T47D (cell line): ENCODE data around the gene SSBP2.

Experiments used
- DNase-seq, 2 experiments: peaks; one replicate each; pipeline versions ENCODE4 v3.0.0 to v3.0.0-alpha.2; 2011 to 2012; ENCODE audit warnings: low read depth in 1 of 2, low spot score in 1 of 2
- JUND ChIP-seq: IDR thresholded peaks from 2 replicates; pipeline ENCODE4 v1.6.1; 2012; ENCODE audit warnings: low read depth
- in situ Hi-C: cut with HindIII; loops from 2 replicates; pipeline ENCODE4 v1.10.0; 2016; ENCODE audit warnings: low sequenced_read_pairs, low pct_unique_long_range_greater_than_20kb

Gene SSBP2

GRCh38 chr5:81762401-81762800, 11.5 kb upstream of the SSBP2 start:
- in situ Hi-C loops: no loop called here
- DNase-seq: no peak
- TF ChIP-seq JUND: no peak

DNA sequence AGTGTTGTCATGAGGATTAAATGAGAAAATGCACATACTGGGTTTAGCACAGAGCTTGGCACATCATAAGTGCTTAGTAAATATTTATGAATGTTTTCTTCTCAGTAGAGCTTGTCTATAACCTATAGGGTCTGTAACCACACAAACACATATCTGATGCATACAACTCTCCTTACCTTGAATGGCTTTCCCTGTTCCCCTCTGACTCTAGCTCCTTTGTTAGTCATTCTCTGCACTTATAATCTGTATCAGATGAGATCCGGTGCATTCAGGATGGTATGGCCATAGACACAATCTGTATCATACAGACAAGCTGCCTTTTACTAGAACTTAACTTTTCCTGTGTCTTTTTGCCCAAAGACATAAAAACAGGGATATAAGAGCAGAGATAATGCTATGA, 11.1 kb upstream of the SSBP2 start:
- in situ Hi-C loops: no loop called here
- no peak for TF ChIP-seq JUND
- DNase-seq: no peak

DNA sequence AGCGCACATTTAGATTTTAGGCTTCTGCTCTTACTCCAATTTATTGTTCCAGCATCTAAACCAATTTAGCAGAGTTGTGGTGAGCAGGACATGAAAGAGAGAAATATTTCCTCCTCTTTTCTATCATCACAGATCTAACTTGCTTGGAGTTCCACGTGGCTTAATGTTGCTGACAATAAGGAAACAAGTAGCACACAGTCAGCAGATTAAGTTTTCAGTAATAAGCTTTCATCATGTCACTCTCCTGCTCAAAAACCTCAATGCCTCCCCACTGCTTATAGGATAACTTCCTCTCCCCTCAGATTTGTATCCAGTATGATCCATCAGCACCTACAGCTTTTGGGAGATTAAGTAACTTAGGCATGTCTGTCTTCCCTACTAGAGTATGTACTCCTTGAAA, 10.4 kb upstream of the SSBP2 start:
- DNase-seq: no peak
- in situ Hi-C loops: no loop called here
- no peak for TF ChIP-seq JUND

DNA sequence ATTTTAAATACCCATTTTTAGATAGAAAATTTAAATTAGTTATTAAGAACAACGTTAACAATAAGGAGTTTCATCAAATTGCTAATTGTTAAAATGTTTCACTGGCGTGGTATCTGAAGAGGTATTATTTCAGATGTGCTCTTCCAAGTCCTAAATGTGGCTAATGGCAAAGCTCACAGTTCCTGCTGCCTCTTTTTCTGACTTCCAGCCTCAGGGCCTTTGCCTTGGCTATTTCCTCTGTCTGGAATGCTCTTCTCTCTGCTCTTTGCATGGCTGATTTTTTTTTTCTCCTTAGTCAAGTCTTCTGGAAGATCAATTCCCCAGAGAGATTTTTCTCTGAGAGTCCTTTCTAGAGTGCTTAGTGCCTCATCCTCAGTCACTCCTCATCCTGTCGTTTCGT, 9.6 kb upstream of the SSBP2 start:
- DNase-seq: no peak
- in situ Hi-C loops: no loop called here
- no peak for TF ChIP-seq JUND

DNA sequence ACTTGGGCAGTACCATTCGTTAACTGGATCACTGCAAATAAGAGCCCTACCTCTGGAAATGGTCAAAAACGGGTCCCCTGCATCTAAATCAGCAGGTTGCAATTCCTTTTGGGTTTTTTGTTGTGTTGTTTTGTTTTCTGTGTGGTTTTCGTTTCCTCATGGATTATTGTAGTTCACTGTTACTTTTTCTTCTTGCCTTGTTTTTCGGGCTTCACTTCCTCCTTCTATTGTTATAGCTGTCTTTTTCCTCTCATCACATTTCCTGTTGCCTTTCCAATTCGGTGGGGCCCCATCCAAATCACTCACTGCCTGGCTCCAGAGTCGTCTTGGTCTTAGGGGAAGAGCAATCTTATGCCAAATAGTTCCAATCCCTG, 8.7 kb upstream of the SSBP2 start:
- DNase-seq: no peak
- in situ Hi-C loops: no loop called here
- TF ChIP-seq JUND: no peak

- no peak for DNase-seq
- in situ Hi-C loops: no loop called here
- TF ChIP-seq JUND: no peak
Observed at GRCh38 chr5:81757404-81757803, 6.5 kb upstream of the SSBP2 start.

DNA sequence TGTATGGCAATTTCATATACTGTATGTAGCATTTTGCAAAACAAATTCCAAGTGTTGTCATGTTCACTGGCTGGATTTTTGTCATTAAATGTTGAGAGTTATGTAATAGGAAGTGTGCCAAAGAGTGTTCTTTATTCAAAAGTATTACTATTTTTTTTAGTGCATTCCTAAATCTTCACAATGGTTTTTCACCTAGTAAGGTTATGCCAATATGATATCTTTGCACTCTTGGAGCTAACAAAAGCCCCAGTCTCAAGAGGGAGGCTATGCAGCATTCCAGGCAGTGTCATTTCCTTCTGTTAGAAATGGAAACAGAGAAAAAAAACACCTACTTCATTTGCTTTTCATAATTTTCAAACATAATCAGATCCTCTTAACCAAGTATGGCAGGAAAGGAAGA, 5.1 kb upstream of the SSBP2 start:
- TF ChIP-seq JUND: no peak

GRCh38 chr5:81755320-81755719, 4.4 kb upstream of the SSBP2 start:
- in situ Hi-C loops: no loop called here
- TF ChIP-seq JUND: no peak
- DNase-seq: peak; percentile 61 to 92

More for the DNA sequence above, 5.1 kb upstream of the SSBP2 start:
- no peak for DNase-seq
- in situ Hi-C loops: no loop called here

DNA sequence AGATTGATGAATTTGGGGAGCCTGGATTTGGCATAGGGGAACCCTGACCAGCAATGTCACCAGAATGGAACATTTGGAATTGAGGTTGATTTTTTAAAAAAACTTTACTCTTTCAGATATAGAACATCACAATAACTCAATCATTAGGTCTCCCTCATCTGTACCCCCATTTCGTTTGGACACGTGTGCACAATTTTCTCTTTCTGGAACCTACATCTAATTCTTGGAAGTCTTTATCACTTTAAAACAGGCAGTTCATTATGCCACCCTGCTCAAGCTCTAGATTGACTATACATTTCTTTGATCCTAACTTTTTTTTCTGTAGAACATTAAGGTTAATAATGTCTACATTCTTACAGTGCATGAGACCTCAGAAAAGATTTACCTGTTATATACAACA, 3.7 kb upstream of the SSBP2 start:
- DNase-seq: no peak
- in situ Hi-C loops: no loop called here
- no peak for TF ChIP-seq JUND

- no peak for DNase-seq
- in situ Hi-C loops: no loop called here
- no peak for TF ChIP-seq JUND
Observed at GRCh38 chr5:81753429-81753828, 2.5 kb upstream of the SSBP2 start.

GRCh38 chr5:81752644-81752963, 1.7 kb upstream of the SSBP2 start:
- no peak for DNase-seq
- no peak for TF ChIP-seq JUND
- in situ Hi-C loops: no loop called here

GRCh38 chr5:81751836-81752643, 1.1 kb upstream of the SSBP2 start:
- DNase-seq: peak; percentile 7 to 31
- in situ Hi-C loops: no loop called here

DNA sequence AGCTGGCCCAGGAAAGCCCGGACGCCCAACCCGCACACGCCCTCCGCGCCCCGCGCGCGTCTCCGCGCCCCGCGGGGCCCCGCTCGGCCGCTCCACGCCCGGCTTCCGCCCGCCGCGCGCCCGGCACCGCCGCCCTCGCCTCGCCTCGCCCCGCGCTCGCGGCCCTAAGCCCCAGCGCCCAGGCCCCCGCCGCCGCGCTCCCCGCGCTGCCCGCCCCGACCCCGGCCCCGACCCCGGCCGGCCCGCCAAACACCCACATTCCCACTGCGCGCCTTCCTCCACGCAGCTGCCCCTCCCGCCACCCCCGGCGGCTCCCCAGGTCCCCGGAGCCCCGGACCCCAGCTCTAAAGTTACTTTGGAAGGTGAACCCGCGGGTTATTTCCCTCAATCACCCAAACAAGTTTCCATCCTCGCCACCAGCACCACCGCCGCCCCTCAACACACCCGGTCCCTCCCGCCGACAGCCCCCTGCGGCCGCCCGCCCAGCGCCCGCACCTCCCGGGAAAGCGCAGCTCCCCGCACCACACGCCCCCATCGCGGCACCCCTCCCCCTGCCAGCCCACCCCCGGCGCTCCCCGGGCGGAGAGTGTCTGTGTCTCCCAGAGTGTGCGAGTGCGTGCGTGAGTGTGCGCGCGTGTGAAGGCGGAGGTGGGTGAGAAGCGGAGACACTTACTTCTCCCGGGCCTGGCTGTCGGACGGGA, 439 bp downstream of the SSBP2 start:
- in situ Hi-C loops: no loop called here
- no peak for TF ChIP-seq JUND
- DNase-seq: peak; percentile 17 to 25

More at GRCh38 chr5:81751836-81752643, 1.1 kb upstream of the SSBP2 start:
- TF ChIP-seq JUND: no peak
